ENCODE results near the gene FILIP1.

Gene FILIP1

GRCh38 chr6:75493400-75494064 lies at the start of gene FILIP1:
Gene FILIP1 (minus strand): TSS chr6:75493800. CDS start chr6:75414972, 78,828 bp downstream.
- in situ Hi-C loops (cut with HindIII; ENCODE audit: low sequenced_read_pairs) = no loop called here

GRCh38 chr6:75543311-75543710 lies 49.7 kb upstream of the FILIP1 start:
- in situ Hi-C loops (cut with HindIII; ENCODE audit: low sequenced_read_pairs) = no loop called here

GRCh38 chr6:75539136-75539535 lies 45.5 kb upstream of the FILIP1 start:
- in situ Hi-C loops (cut with HindIII; ENCODE audit: low sequenced_read_pairs) = no loop called here

- in situ Hi-C loops (cut with HindIII; ENCODE audit: low sequenced_read_pairs) = no loop called here
These were observed 38.9 kb upstream of the FILIP1 start for GRCh38 chr6:75532521-75532920.

GRCh38 chr6:75531174-75531573 lies 37.6 kb upstream of the FILIP1 start:
- in situ Hi-C loops (cut with HindIII; ENCODE audit: low sequenced_read_pairs) = no loop called here

GRCh38 chr6:75530696-75531095 lies 37.1 kb upstream of the FILIP1 start:
- in situ Hi-C loops (cut with HindIII; ENCODE audit: low sequenced_read_pairs) = no loop called here

- in situ Hi-C loops (cut with HindIII; ENCODE audit: low sequenced_read_pairs) = loop anchor here (10.0 kb wide), 1 partner anchor 164 kb away; no protein-coding TSS in a partner anchor
These were observed 34.8 kb upstream of the FILIP1 start for GRCh38 chr6:75528423-75528822.

GRCh38 chr6:75526502-75527127 lies 33.0 kb upstream of the FILIP1 start:
- in situ Hi-C loops (cut with HindIII; ENCODE audit: low sequenced_read_pairs) = loop anchor here (10.0 kb wide), 1 partner anchor 162 kb away; no protein-coding TSS in a partner anchor

- in situ Hi-C loops (cut with HindIII; ENCODE audit: low sequenced_read_pairs) = loop anchor here (10.0 kb wide), 1 partner anchor 161 kb away; no protein-coding TSS in a partner anchor
These were observed 32.1 kb upstream of the FILIP1 start for GRCh38 chr6:75525682-75526081.

- in situ Hi-C loops (cut with HindIII; ENCODE audit: low sequenced_read_pairs) = loop anchor here (10.0 kb wide), 1 partner anchor 160 kb away; no protein-coding TSS in a partner anchor
These were observed 30.8 kb upstream of the FILIP1 start for GRCh38 chr6:75524322-75524972.

- in situ Hi-C loops (cut with HindIII; ENCODE audit: low sequenced_read_pairs) = no loop called here
These were observed 23.2 kb upstream of the FILIP1 start for GRCh38 chr6:75516757-75517156.

- in situ Hi-C loops (cut with HindIII; ENCODE audit: low sequenced_read_pairs) = no loop called here
These were observed 19.0 kb upstream of the FILIP1 start for GRCh38 chr6:75512591-75512990.

GRCh38 chr6:75505424-75505823 lies 11.8 kb upstream of the FILIP1 start:
- in situ Hi-C loops (cut with HindIII; ENCODE audit: low sequenced_read_pairs) = loop anchor here (10.0 kb wide), 1 partner anchor 181 kb away; no protein-coding TSS in a partner anchor

- in situ Hi-C loops (cut with HindIII; ENCODE audit: low sequenced_read_pairs) = loop anchor here (10.0 kb wide), 1 partner anchor 180 kb away; no protein-coding TSS in a partner anchor
These were observed 11.0 kb upstream of the FILIP1 start for GRCh38 chr6:75504465-75505222.

- in situ Hi-C loops (cut with HindIII; ENCODE audit: low sequenced_read_pairs) = loop anchor here (10.0 kb wide), 1 partner anchor 178 kb away; no protein-coding TSS in a partner anchor
These were observed 9.7 kb upstream of the FILIP1 start for GRCh38 chr6:75503291-75503690.

- in situ Hi-C loops (cut with HindIII; ENCODE audit: low sequenced_read_pairs) = loop anchor here (10.0 kb wide), 1 partner anchor 178 kb away; no protein-coding TSS in a partner anchor
These were observed 9.3 kb upstream of the FILIP1 start for GRCh38 chr6:75502884-75503283.

GRCh38 chr6:75501756-75502155 lies 8.2 kb upstream of the FILIP1 start:
- in situ Hi-C loops (cut with HindIII; ENCODE audit: low sequenced_read_pairs) = loop anchor here (10.0 kb wide), 1 partner anchor 177 kb away; no protein-coding TSS in a partner anchor

GRCh38 chr6:75499640-75500039 lies 6.0 kb upstream of the FILIP1 start:
- in situ Hi-C loops (cut with HindIII; ENCODE audit: low sequenced_read_pairs) = loop anchor here (10.0 kb wide), 1 partner anchor 175 kb away; no protein-coding TSS in a partner anchor

- in situ Hi-C loops (cut with HindIII; ENCODE audit: low sequenced_read_pairs) = no loop called here
These were observed 5.3 kb upstream of the FILIP1 start for GRCh38 chr6:75498862-75499261.

- in situ Hi-C loops (cut with HindIII; ENCODE audit: low sequenced_read_pairs) = no loop called here
These were observed 4.4 kb upstream of the FILIP1 start for GRCh38 chr6:75497994-75498393.

GRCh38 chr6:75495011-75495410 lies 1.4 kb upstream of the FILIP1 start:
- in situ Hi-C loops (cut with HindIII; ENCODE audit: low sequenced_read_pairs) = no loop called here
